Stimulated activated CD4-positive, alpha-beta T cell treated with anti-CD3 and anti-CD28 coated beads, Interleukin-12 subunit alpha, Interleukin-12 subunit beta, amount 100 ng/mL, for 4 hours (primary cell): ENCODE measurements around the gene FYN.

Experiments
- DNase-seq: peaks from one replicate; pipeline ENCODE4 v3.0.0-alpha.2; 2020

FYN gene

GRCh38 chr6:111674413-111674812 lies 198.8 kb downstream of the FYN start:
- DNase-seq = no peak

- DNase-seq = no peak
Observed at GRCh38 chr6:111673937-111674336, 199.3 kb downstream of the FYN start.

- no peak for DNase-seq
Observed at GRCh38 chr6:111673532-111673931, 199.7 kb downstream of the FYN start.

- no peak for DNase-seq
Observed at GRCh38 chr6:111672761-111673450, 200.3 kb downstream of the FYN start.

GRCh38 chr6:111669326-111669725 lies 203.9 kb downstream of the FYN start:
- no peak for DNase-seq

GRCh38 chr6:111668410-111668809 lies 204.8 kb downstream of the FYN start:
- DNase-seq = no peak

- DNase-seq = no peak
Observed at GRCh38 chr6:111667931-111668330, 205.3 kb downstream of the FYN start.

GRCh38 chr6:111666847-111667246 lies 206.4 kb downstream of the FYN start:
- no peak for DNase-seq

- no peak for DNase-seq
Observed at GRCh38 chr6:111664565-111665030, 208.7 kb downstream of the FYN start.

GRCh38 chr6:111663692-111664564 lies 209.3 kb downstream of the FYN start:
- no peak for DNase-seq

GRCh38 chr6:111662794-111663593 lies 210.3 kb downstream of the FYN start:
- DNase-seq = no peak

- DNase-seq = no peak
Observed at GRCh38 chr6:111662072-111662793, 211.0 kb downstream of the FYN start.

GRCh38 chr6:111661541-111662061 lies 211.7 kb downstream of the FYN start:
- DNase-seq = no peak

- DNase-seq = no peak
Observed at GRCh38 chr6:111660531-111660930, 212.7 kb downstream of the FYN start.

GRCh38 chr6:111658462-111659154 lies 214.6 kb downstream of the FYN start:
- DNase-seq = no peak

GRCh38 chr6:111657146-111657545 lies 216.1 kb downstream of the FYN start:
- DNase-seq = no peak

- DNase-seq = no peak
Observed at GRCh38 chr6:111653979-111654378, 219.3 kb downstream of the FYN start.

- DNase-seq = no peak
Observed at GRCh38 chr6:111653434-111653833, 219.8 kb downstream of the FYN start.

- no peak for DNase-seq
Observed at GRCh38 chr6:111652156-111652555, 221.1 kb downstream of the FYN start.

GRCh38 chr6:111651185-111652034 lies 221.8 kb downstream of the FYN start:
- DNase-seq = no peak

GRCh38 chr6:111650049-111650448 lies 223.2 kb downstream of the FYN start:
- DNase-seq = no peak
